ENCODE results near the gene CLPTM1. TPM values are rescaled to one million over a fixed set of nuclear protein-coding genes. Genes with fewer than 3 reads are reported as not detected.

Gene CLPTM1
- total RNA-seq, 1 experiment from 2014 or later = 138 TPM

GRCh38 chr19:45025264-45025663, 70.1 kb downstream of the CLPTM1 start:
- Histone ChIP-seq H3K36me3 (ENCODE audit: insufficient read depth, low read length, poor library complexity, severe bottlenecking) (no peaks in the 10 kb centered on the region), H3K27ac (ENCODE audit: low read depth, low read length, poor library complexity, severe bottlenecking) (no peak overlapping the region), H3K27me3 (replicated peaks; ENCODE audit: insufficient read depth, low read depth, low read length, poor library complexity) (no peaks in the 10 kb centered on the region), H3K4me3 (ENCODE audit: low read depth, low read length, poor library complexity, severe bottlenecking) (no peak overlapping the region), H3K9me3 (ENCODE audit: low read depth, low read length, poor library complexity, severe bottlenecking) (no peaks in the 10 kb centered on the region), H3K4me1 (ENCODE audit: insufficient read depth, low read length, poor library complexity, severe bottlenecking) (no peaks in the 10 kb centered on the region)
- intact Hi-C loops (cut with micrococcal nuclease; ENCODE audit: unreplicated experiment) = no loop called here
- BruUV-seq (replicated peaks) = no TSS peak
- no peak for DNase-seq (ENCODE audit: low spot score)
- CTCF ChIA-PET = no interaction called here
- POLR2A ChIA-PET (ENCODE audit: low non-redundant PET) = no interaction called here
- no peak for TF ChIP-seq CTCF (conservative IDR thresholded peaks at IDR 0.05; ENCODE audit: low read depth, low read length)
- TF ChIP-seq EZH2 (IDR thresholded peaks at IDR 0.05; ENCODE audit: borderline replicate concordance, low read depth, low read length, poor library complexity, severe bottlenecking) = no peak

- Histone ChIP-seq H3K4me3 (ENCODE audit: low read depth, low read length, poor library complexity, severe bottlenecking) (no peak overlapping the region), H3K27ac (ENCODE audit: low read depth, low read length, poor library complexity, severe bottlenecking) (no peak overlapping the region), H3K4me1 (ENCODE audit: insufficient read depth, low read length, poor library complexity, severe bottlenecking) (no peaks in the 10 kb centered on the region), H3K36me3 (ENCODE audit: insufficient read depth, low read length, poor library complexity, severe bottlenecking) (no peaks in the 10 kb centered on the region), H3K27me3 (replicated peaks; ENCODE audit: insufficient read depth, low read depth, low read length, poor library complexity) (no peaks in the 10 kb centered on the region), H3K9me3 (ENCODE audit: low read depth, low read length, poor library complexity, severe bottlenecking) (no peaks in the 10 kb centered on the region)
- TF ChIP-seq CTCF (conservative IDR thresholded peaks at IDR 0.05; ENCODE audit: low read depth, low read length) (no peak), EZH2 (IDR thresholded peaks at IDR 0.05; ENCODE audit: borderline replicate concordance, low read depth, low read length, poor library complexity, severe bottlenecking) (no peak)
- DNase-seq (ENCODE audit: low spot score) = no peak
- POLR2A ChIA-PET (ENCODE audit: low non-redundant PET) = no interaction called here
- CTCF ChIA-PET = no interaction called here
- no TSS peak for BruUV-seq (replicated peaks)
- intact Hi-C loops (cut with micrococcal nuclease; ENCODE audit: unreplicated experiment) = no loop called here
Measured at GRCh38 chr19:45027371-45027770, 72.2 kb downstream of the CLPTM1 start.

GRCh38 chr19:45030825-45031224, 75.6 kb downstream of the CLPTM1 start:
- no TSS peak for BruUV-seq (replicated peaks)
- POLR2A ChIA-PET (ENCODE audit: low non-redundant PET) = no interaction called here

More at GRCh38 chr19:45030825-45031224, 75.6 kb downstream of the CLPTM1 start:
- H3K27ac ChIP-seq (ENCODE audit: low read depth, low read length, poor library complexity, severe bottlenecking) = no peak overlapping the region
- TF ChIP-seq CTCF (conservative IDR thresholded peaks at IDR 0.05; ENCODE audit: low read depth, low read length) = no peak
- no peak for TF ChIP-seq EZH2 (IDR thresholded peaks at IDR 0.05; ENCODE audit: borderline replicate concordance, low read depth, low read length, poor library complexity, severe bottlenecking)
- H3K9me3 ChIP-seq (ENCODE audit: low read depth, low read length, poor library complexity, severe bottlenecking) = no peaks in the 10 kb centered on the region
- no peaks in the 10 kb centered on the region for H3K27me3 ChIP-seq (replicated peaks; ENCODE audit: insufficient read depth, low read depth, low read length, poor library complexity)
- CTCF ChIA-PET = interaction anchor here (0.6 kb wide), 1 partner anchor 196 kb away, joined by 3 read pairs; no protein-coding TSS in a partner anchor
- intact Hi-C loops (cut with micrococcal nuclease; ENCODE audit: unreplicated experiment) = no loop called here
- no peaks in the 10 kb centered on the region for H3K4me1 ChIP-seq (ENCODE audit: insufficient read depth, low read length, poor library complexity, severe bottlenecking)
- H3K4me3 ChIP-seq (ENCODE audit: low read depth, low read length, poor library complexity, severe bottlenecking) = no peak overlapping the region
- H3K36me3 ChIP-seq (ENCODE audit: insufficient read depth, low read length, poor library complexity, severe bottlenecking) = no peaks in the 10 kb centered on the region
- DNase-seq (ENCODE audit: low spot score) = no peak

All from A673 (cell line).